ENCODE results near the gene STXBP1. TPM values are rescaled to one million over a fixed set of nuclear protein-coding genes. Genes with fewer than 3 reads are reported as not detected.
A peak's percentile ranks its signal among the peaks of the same experiment; 100 is the strongest.

STXBP1 gene
- total RNA-seq, 1 experiment from 2014 or later = 40.6 TPM

- Histone ChIP-seq H4K20me1 (ENCODE audit: insufficient read depth) (no peaks in the 10 kb centered on the region), H3K9ac (ENCODE audit: low read length) (0 out of 2 replicates have a peak overlapping the region, but pooled peaks have one; percentile 16), H3K27ac (ENCODE audit: low read depth, low read length) (peak overlapping the region; percentile 25; the same call in 1 of the 2 replicates), H3K4me2 (ENCODE audit: low read length) (peak overlapping the region; percentile 76), H3K9me2 (ENCODE audit: insufficient read depth) (no peaks in the 10 kb centered on the region), H3K9me3 (ENCODE audit: control insufficient read depth in 1 of 2, insufficient read depth in 1 of 2, low read depth in 1 of 2, low read length in 2 of 2) (no peaks in the 10 kb centered on the region), H3K4me1 (ENCODE audit: control insufficient read depth in 1 of 2, insufficient read depth in 2 of 2, low read length in 2 of 2) (peaks cover 20 to 31% of the 10 kb centered on the region in 2 experiments), H3K27me3 (ENCODE audit: insufficient read depth, low read length) (no peaks in the 10 kb centered on the region), H3K36me3 (ENCODE audit: control insufficient read depth in 1 of 2, insufficient read depth in 2 of 2, low read length in 2 of 2) (no peaks in the 10 kb centered on the region), H3K79me2 (ENCODE audit: insufficient read depth, low read length) (no peaks in the 10 kb centered on the region), H2AFZ (ENCODE audit: low read depth, low read length, poor library complexity, severe bottlenecking) (peak overlapping the region; percentile 14), H3K4me3 (replicated peaks in 1 of 2; ENCODE audit: low read depth in 1 of 2, low read length in 2 of 2) (peak overlapping the region; percentile 46 to 55)
- BruUV-seq (replicated peaks) = no TSS peak
- ChIA-PET CTCF (interaction anchor here (0.9 to 1.8 kb wide), 2 partner anchors 23 to 123 kb away, joined by 4 to 7 read pairs; partner anchors contain the start of gene TOR2A), RAD21 (ENCODE audit: low non-redundant PET in 1 of 2, low total read pairs in 2 of 2, uncharacterized antibody in 2 of 2, unreplicated experiment in 2 of 2) (no interaction called here), POLR2A (no interaction called here)
- DNase-seq (ENCODE audit: low read depth, low spot score) (no peak), ATAC-seq (peak; percentile 1)
- TF ChIP-seq EZH2phosphoT487 (IDR thresholded peaks at IDR 0.05; ENCODE audit: borderline replicate concordance) = no peak
- intact Hi-C loops (cut with micrococcal nuclease) = loop anchor here (5.0 kb wide), 1 partner anchor 111 kb away; no protein-coding TSS in a partner anchor
Observed at GRCh38 chr9:127611603-127611898, 526 bp upstream of the STXBP1 start.

GRCh38 chr9:127612939-127613582 is 984 bp downstream of the STXBP1 start:
- Histone ChIP-seq H3K9me2 (ENCODE audit: insufficient read depth) (no peaks in the 10 kb centered on the region), H3K27me3 (ENCODE audit: insufficient read depth, low read length) (no peaks in the 10 kb centered on the region), H4K20me1 (ENCODE audit: insufficient read depth) (no peaks in the 10 kb centered on the region), H3K4me1 (ENCODE audit: control insufficient read depth in 1 of 2, insufficient read depth in 2 of 2, low read length in 2 of 2) (peaks cover 11 to 24% of the 10 kb centered on the region in 2 experiments), H3K9ac (ENCODE audit: low read length) (peak overlapping the region; percentile 63), H2AFZ (ENCODE audit: low read depth, low read length, poor library complexity, severe bottlenecking) (peak overlapping the region; percentile 76), H3K4me2 (ENCODE audit: low read length) (peak overlapping the region; percentile 97), H3K27ac (ENCODE audit: low read depth, low read length) (peak overlapping the region; percentile 36; the same call in 1 of the 2 replicates), H3K36me3 (ENCODE audit: control insufficient read depth in 1 of 2, insufficient read depth in 2 of 2, low read length in 2 of 2) (no peaks in the 10 kb centered on the region), H3K9me3 (ENCODE audit: control insufficient read depth in 1 of 2, insufficient read depth in 1 of 2, low read depth in 1 of 2, low read length in 2 of 2) (no peaks in the 10 kb centered on the region), H3K4me3 (replicated peaks in 1 of 2; ENCODE audit: low read depth in 1 of 2, low read length in 2 of 2) (peak overlapping the region; percentile 66 to 83), H3K79me2 (ENCODE audit: insufficient read depth, low read length) (no peaks in the 10 kb centered on the region)
- ATAC-seq (peak; percentile 28), DNase-seq (ENCODE audit: low read depth, low spot score) (no peak)
- CTCF ChIA-PET = interaction anchor here (1.0 kb wide), 1 partner anchor 9 kb away, joined by 3 read pairs; no protein-coding TSS in a partner anchor
- TF ChIP-seq YY1 (IDR thresholded peaks at IDR 0.05; ENCODE audit: extremely low read depth, insufficient replicate concordance, low read depth, low read length) = no peak
- TF ChIP-seq SIN3A (IDR thresholded peaks at IDR 0.05; ENCODE audit: low read depth) = no peak
- TF ChIP-seq CBX3 (IDR thresholded peaks at IDR 0.05; ENCODE audit: low read depth) = no peak
- no peak for TF ChIP-seq EZH2 (IDR thresholded peaks at IDR 0.05)
- TF ChIP-seq JUND (IDR thresholded peaks at IDR 0.05) = no peak
- TF ChIP-seq SRF (IDR thresholded peaks at IDR 0.05; ENCODE audit: low read depth) = no peak
- TF ChIP-seq SP1 (IDR thresholded peaks at IDR 0.05; ENCODE audit: low read depth) = no peak
- TF ChIP-seq RAD21 (IDR thresholded peaks at IDR 0.05; ENCODE audit: low read depth) = no peak
- TF ChIP-seq POLR2AphosphoS5 (IDR thresholded peaks at IDR 0.05; ENCODE audit: low read depth, low read length) = no peak
- TF ChIP-seq CEBPB (IDR thresholded peaks at IDR 0.05; ENCODE audit: low read depth) = no peak
- TF ChIP-seq ZNF274 (IDR thresholded peaks at IDR 0.05; ENCODE audit: low read depth, low read length) = no peak
- RAD21 ChIA-PET (ENCODE audit: low non-redundant PET in 1 of 2, low total read pairs in 2 of 2, uncharacterized antibody in 2 of 2, unreplicated experiment in 2 of 2) = no interaction called here
- no TSS peak for BruUV-seq (replicated peaks)
- intact Hi-C loops (cut with micrococcal nuclease) = loop anchor here (5.0 kb wide), 1 partner anchor 109 kb away; no protein-coding TSS in a partner anchor
- POLR2A ChIA-PET = no interaction called here
